ENCODE results near the gene POLR3B. TPM values are rescaled to one million over a fixed set of nuclear protein-coding genes. Genes with fewer than 3 reads are reported as not detected.

Gene POLR3B
- 10.1 and 13.1 TPM in 2 replicates for total RNA-seq

DNA sequence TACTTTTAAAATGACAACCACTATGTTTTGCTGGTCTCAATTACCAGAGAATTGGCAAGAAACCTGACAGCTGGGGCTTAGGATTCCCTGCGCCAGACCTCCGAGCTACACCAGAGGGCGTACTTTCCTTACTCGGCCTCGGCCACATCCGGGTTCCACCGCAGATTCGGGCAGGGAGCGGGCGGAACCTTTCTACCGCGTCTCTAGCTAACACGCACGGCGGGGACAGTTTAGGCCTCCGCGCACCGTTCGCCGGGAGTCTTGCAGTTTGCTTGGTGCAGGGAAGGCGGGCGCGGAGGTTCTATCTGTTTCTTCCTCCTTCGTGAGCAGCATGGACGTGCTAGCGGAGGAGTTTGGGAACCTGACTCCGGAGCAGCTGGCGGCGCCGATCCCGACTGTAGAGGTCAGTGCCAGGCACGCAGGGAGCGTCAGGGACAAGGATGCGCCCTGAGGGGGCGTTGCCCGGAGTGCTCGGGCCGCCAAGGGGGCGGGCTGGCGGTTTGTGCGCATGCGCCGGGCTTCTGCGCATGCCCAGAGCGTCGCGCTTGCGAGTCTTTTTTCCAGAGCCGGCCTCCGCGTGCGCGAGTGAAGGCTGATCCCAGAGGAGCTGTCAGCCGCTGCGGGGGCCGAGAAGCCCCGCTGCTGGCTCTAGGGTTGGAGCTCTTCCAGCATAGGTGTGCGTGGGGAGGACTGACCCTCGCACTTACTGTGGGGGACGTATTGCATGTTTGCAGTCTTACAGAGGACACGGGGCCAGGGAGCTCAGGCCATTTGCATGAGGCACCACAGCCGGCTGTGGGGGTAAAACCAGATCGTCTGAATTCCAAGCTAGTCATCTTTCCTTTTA lies at the start of gene POLR3B:
TSS of gene POLR3B (plus strand) at position 200 of the 847 bp plus-strand sequence. CDS start at position 332, 132 bp downstream.

Other genes with a start within 250 kb of the POLR3B start
- gene NUAK1, start 218.8 kb upstream of the POLR3B start, total RNA-seq = 15.6 and 31.4 TPM in 2 replicates
- gene CKAP4, start 109.7 kb upstream of the POLR3B start, total RNA-seq = 317 and 454 TPM in 2 replicates
- gene TCP11L2, start 55.0 kb upstream of the POLR3B start, total RNA-seq = 28.8 and 41.2 TPM in 2 replicates
- not detected in 2 replicates for gene RFX4, start 225.3 kb downstream of the POLR3B start, total RNA-seq